Diencephalon (tissue), 1 donor: ENCODE data around the gene HNRNPR. TPM values are rescaled to one million over a fixed set of nuclear protein-coding genes. Genes with fewer than 3 reads are reported as not detected.

Source experiments
- total RNA-seq: library from RNA; depleted of rRNA; stranded (reverse); fragments of >200 nt; gene quantifications from one replicate; pipeline ENCODE4 v1.2.3, GENCODE V29; 2014

HNRNPR gene
- total RNA-seq = 140 TPM

DNA sequence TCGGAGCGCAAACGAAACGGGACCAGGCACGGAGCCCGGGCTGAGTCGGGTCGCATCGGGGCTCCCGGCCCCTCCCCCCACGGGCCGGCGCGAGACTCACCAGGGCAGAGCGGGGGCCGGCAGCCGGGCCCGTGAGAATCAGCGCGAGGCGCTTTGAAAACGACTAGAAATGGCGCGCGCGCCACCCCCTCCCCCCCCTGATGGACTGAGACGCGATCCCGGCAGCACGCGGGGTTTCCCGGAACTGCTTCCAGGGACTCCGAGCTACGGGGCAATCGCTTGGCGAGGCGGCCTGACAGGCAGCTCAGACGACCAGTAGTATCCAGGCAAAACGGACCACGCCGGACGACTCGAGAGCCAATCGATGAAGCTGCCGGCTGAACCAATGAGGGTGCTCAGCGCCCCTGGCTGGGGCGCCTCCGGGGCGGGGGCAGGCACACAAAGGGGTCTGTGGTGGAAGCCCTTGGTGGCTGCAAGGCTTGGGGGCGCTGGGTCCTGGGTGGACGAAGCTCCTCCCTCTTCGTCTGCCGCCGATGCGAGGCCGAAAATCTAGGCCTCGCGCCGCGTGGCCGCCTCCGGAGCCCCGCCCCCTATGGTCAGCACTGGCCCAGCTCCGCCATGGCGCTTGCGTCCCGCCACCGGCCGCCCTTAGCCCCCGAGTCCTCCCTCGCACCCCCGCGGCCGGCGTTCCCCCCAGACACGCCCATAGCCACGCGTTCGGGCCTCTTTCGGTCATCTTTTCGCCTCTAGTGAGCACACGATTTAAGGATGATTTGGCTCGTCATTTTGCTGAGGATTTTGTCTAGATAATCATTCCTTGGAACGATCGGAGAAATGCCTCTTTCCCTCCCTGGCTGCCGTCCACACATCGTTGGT is at the start of gene HNRNPR:
TSS of gene HNRNPR (minus strand) at position 174 of the 876 bp plus-strand sequence. CDS start 3,276 bp downstream, outside the sequence.

GRCh38 chr1:23369335-23370013 is 25.4 kb upstream of the HNRNPR start, which contains the start of gene ZNF436:
Gene ZNF436, minus strand, starts transcription at chr1:23369836. Its CDS starts 1,831 bp downstream, at chr1:23368005.

Other genes with a start within 250 kb of the HNRNPR start
- gene LUZP1, start 175.4 kb downstream of the HNRNPR start, total RNA-seq = 14.5 TPM
- 1.2 TPM for gene HTR1D, start 126.8 kb downstream of the HNRNPR start, total RNA-seq
- 67.1 TPM for gene ZNF436, start 25.6 kb upstream of the HNRNPR start, total RNA-seq
- gene TCEA3, start 80.5 kb upstream of the HNRNPR start, total RNA-seq = 2.3 TPM
- 14.8 TPM for gene ASAP3, start 139.9 kb upstream of the HNRNPR start, total RNA-seq
- gene E2F2, start 186.9 kb upstream of the HNRNPR start, total RNA-seq = 3.0 TPM
- 51.9 TPM for gene ID3, start 215.2 kb upstream of the HNRNPR start, total RNA-seq